H1 (cell line): ENCODE data around the gene KRTAP12-2. TPM values are rescaled to one million over a fixed set of nuclear protein-coding genes. Genes with fewer than 3 reads are reported as not detected.

ENCODE experiments used
- CTCF ChIA-PET: fragments of 300-600 bp; sonication (Branson Sonifier 250); formaldehyde crosslinking; loops from one replicate; lab custom pipeline; 2021; ENCODE audit not compliant: partially characterized antibody; lab: Charles Lee
- POLR2A ChIA-PET: fragments of 300-600 bp; sonication (Branson Sonifier 250); formaldehyde crosslinking; loops from one replicate; lab custom pipeline; 2021; ENCODE audit warnings: inconsistent platforms; ENCODE audit not compliant: partially characterized antibody; lab: Charles Lee
- DNase-seq, 2 experiments: peaks; one replicate each; pipeline versions ENCODE4 v3.0.0 to v3.0.0-alpha.2; 2010 to 2022; ENCODE audit warnings: low spot score in 2 of 2, low read depth in 1 of 2, mixed read lengths in 1 of 2
- FAIRE-seq: peaks from 2 replicates; lab custom pipeline; 2011; peaks lifted over from hg19 to GRCh38; lab: Jason Lieb, UNC
- H2AFZ ChIP-seq: 2 replicates; pipeline ENCODE4 v1.8.1; 2012; ENCODE audit warnings: low read length, inconsistent platforms
- H2AK5ac ChIP-seq: 2 replicates; pipeline ENCODE4 v1.6.1; 2013; ENCODE audit warnings: low read depth, low read length
- H2BK120ac ChIP-seq: replicated peaks from 2 replicates; pipeline ENCODE3; 2013; ENCODE audit warnings: low read depth, low read length, inconsistent platforms
- H2BK12ac ChIP-seq: 2 replicates; pipeline ENCODE4 v1.6.1; 2013; ENCODE audit warnings: low read depth, low read length
- H2BK15ac ChIP-seq: 2 replicates; pipeline ENCODE4 v1.6.1; 2013; ENCODE audit warnings: low read length
- H2BK20ac ChIP-seq: 2 replicates; pipeline ENCODE4 v1.6.1; 2013; ENCODE audit warnings: low read length
- H2BK5ac ChIP-seq: 2 replicates; pipeline ENCODE4 v1.6.1; 2013; ENCODE audit warnings: low read depth, low read length
- H3K14ac ChIP-seq: 2 replicates; pipeline ENCODE4 v1.6.1; 2013; ENCODE audit warnings: inconsistent platforms; ENCODE audit not compliant: insufficient read length
- H3K18ac ChIP-seq: 2 replicates; pipeline ENCODE4 v1.6.1; 2013; ENCODE audit warnings: low read length; ENCODE audit errors: extremely low read depth
- H3K23ac ChIP-seq: 2 replicates; pipeline ENCODE4 v1.6.1; 2013; ENCODE audit warnings: inconsistent platforms; ENCODE audit not compliant: insufficient read length
- H3K23me2 ChIP-seq: 2 replicates; pipeline ENCODE4 v1.6.1; 2013; ENCODE audit warnings: low read depth, low read length
- H3K27ac ChIP-seq: 2 replicates; pipeline ENCODE4 v1.6.1; 2011; ENCODE audit warnings: low read depth, low read length, inconsistent platforms
- H3K27me3 ChIP-seq, 4 experiments: replicated peaks in 1 of 4; 1 replicate in 1 of 4; 2 replicates in 3 of 4; pipeline versions ENCODE4 v1.6.1 to v1.8.1; 2011 to 2013; ENCODE audit warnings: low read length in 3 of 4, mild to moderate bottlenecking in 3 of 4, inconsistent platforms in 2 of 4, mixed read lengths in 2 of 4, moderate library complexity in 1 of 4; ENCODE audit not compliant: control insufficient read depth in 3 of 4, insufficient read depth in 3 of 4; ENCODE audit errors: extremely low read depth in 1 of 4
- H3K36me3 ChIP-seq, 4 experiments: 2 replicates each; pipeline versions ENCODE4 v1.6.1 to v1.8.1; 2011 to 2013; ENCODE audit warnings: mild to moderate bottlenecking in 4 of 4, low read length in 3 of 4, moderate library complexity in 2 of 4, control low read depth in 1 of 4, inconsistent platforms in 1 of 4; ENCODE audit not compliant: insufficient read depth in 4 of 4, control insufficient read depth in 2 of 4
- H3K4ac ChIP-seq: replicated peaks from 2 replicates; pipeline ENCODE3; 2013; ENCODE audit warnings: low read length, low read depth, mixed read lengths, inconsistent platforms; ENCODE audit not compliant: insufficient read length
- H3K4me1 ChIP-seq, 4 experiments: replicated peaks in 1 of 4; 1 replicate in 1 of 4; 2 replicates in 3 of 4; pipeline versions ENCODE4 v1.6.1 to v1.8.1; 2011 to 2013; ENCODE audit warnings: low read length in 3 of 4, inconsistent platforms in 2 of 4, mixed read lengths in 1 of 4; ENCODE audit not compliant: insufficient read depth in 4 of 4, control insufficient read depth in 3 of 4
- H3K4me2 ChIP-seq, 2 experiments: 2 replicates each; pipeline versions ENCODE4 v1.6.1 to v1.8.1; 2011 to 2013; ENCODE audit warnings: low read depth in 2 of 2, low read length in 2 of 2, control low read depth in 1 of 2, inconsistent platforms in 1 of 2, mild to moderate bottlenecking in 1 of 2; ENCODE audit not compliant: insufficient read depth in 1 of 2
- H3K4me3 ChIP-seq, 4 experiments: fragments of 200-600, 300-600 bp in 1 of 4; sonication (generic), shearing (Covaris generic), sonication (Bioruptor Twin) in 1 of 4; 2 replicates each; pipeline versions ENCODE4 v1.5.1 to v1.8.1; 2011 to 2016; ENCODE audit warnings: low read length in 4 of 4, low read depth in 3 of 4, control low read depth in 2 of 4, inconsistent platforms in 2 of 4, mild to moderate bottlenecking in 2 of 4, mixed read lengths in 1 of 4, moderate library complexity in 1 of 4; ENCODE audit not compliant: insufficient read depth in 2 of 4; ENCODE audit errors: extremely low read depth in 1 of 4
- H3K56ac ChIP-seq: replicated peaks from 2 replicates; pipeline ENCODE3; 2013; ENCODE audit warnings: low read depth, mild to moderate bottlenecking, mixed read lengths, low read length, inconsistent platforms; ENCODE audit not compliant: insufficient read length
- H3K79me1 ChIP-seq: 2 replicates; pipeline ENCODE4 v1.6.1; 2013; ENCODE audit warnings: low read depth, low read length, control low read depth
- H3K79me2 ChIP-seq, 2 experiments: 2 replicates each; pipeline versions ENCODE4 v1.6.1 to v1.8.1; 2012 to 2013; ENCODE audit warnings: low read length in 2 of 2, mild to moderate bottlenecking in 2 of 2, inconsistent platforms in 1 of 2; ENCODE audit not compliant: insufficient read depth in 2 of 2, control insufficient read depth in 1 of 2
- H3K9ac ChIP-seq, 4 experiments: replicated peaks in 1 of 4; 1 replicate in 1 of 4; 2 replicates in 3 of 4; pipeline versions ENCODE4 v1.6.1 to v1.8.1; 2011 to 2013; ENCODE audit warnings: low read depth in 3 of 4, low read length in 3 of 4, control low read depth in 2 of 4, mild to moderate bottlenecking in 2 of 4, moderate library complexity in 2 of 4, inconsistent platforms in 1 of 4; ENCODE audit errors: extremely low read depth in 1 of 4
- H3K9me3 ChIP-seq, 2 experiments: 2 replicates each; pipeline versions ENCODE4 v1.6.1 to v1.8.1; 2012 to 2013; ENCODE audit warnings: mild to moderate bottlenecking in 2 of 2, moderate library complexity in 2 of 2, control low read depth in 1 of 2, inconsistent platforms in 1 of 2, low read depth in 1 of 2, low read length in 1 of 2, mixed read lengths in 1 of 2; ENCODE audit not compliant: insufficient read depth in 2 of 2
- H4K20me1 ChIP-seq, 2 experiments: replicated peaks in 1 of 2; 2 replicates each; pipeline versions ENCODE3 to v1.8.1; 2011 to 2013; ENCODE audit warnings: inconsistent platforms in 2 of 2, low read length in 2 of 2, mild to moderate bottlenecking in 1 of 2; ENCODE audit not compliant: insufficient read depth in 2 of 2, control insufficient read depth in 1 of 2
- H4K5ac ChIP-seq: 2 replicates; pipeline ENCODE4 v1.6.1; 2013; ENCODE audit warnings: low read length, low read depth, mixed read lengths, inconsistent platforms; ENCODE audit not compliant: insufficient read length
- H4K8ac ChIP-seq: 2 replicates; pipeline ENCODE4 v1.8.0; 2013; ENCODE audit warnings: mild to moderate bottlenecking, moderate library complexity, low read length, inconsistent platforms; ENCODE audit not compliant: insufficient read depth; ENCODE audit errors: extremely low read depth
- H4K91ac ChIP-seq: replicated peaks from 2 replicates; pipeline ENCODE3; 2013; ENCODE audit warnings: low read length, mixed read lengths, inconsistent platforms; ENCODE audit not compliant: insufficient read length
- ATF2 ChIP-seq: IDR thresholded peaks from 2 replicates; pipeline ENCODE4 v1.6.1; 2012; ENCODE audit warnings: low read length, inconsistent platforms
- CHD1 ChIP-seq: IDR thresholded peaks from 2 replicates; pipeline ENCODE4 v1.6.1; 2012; ENCODE audit warnings: low read depth, low read length, improper control_type of control experiment
- CTBP2 ChIP-seq: IDR thresholded peaks from 2 replicates; pipeline ENCODE4 v1.7.0; 2011; ENCODE audit warnings: borderline replicate concordance, mild to moderate bottlenecking, moderate library complexity, mixed read lengths, low read length; ENCODE audit not compliant: insufficient read depth, insufficient read length
- CTCF ChIP-seq, 3 experiments: IDR thresholded peaks; 1 replicate in 2 of 3; 2 replicates in 1 of 3; pipeline versions ENCODE4 v1.5.1 to v1.6.1; 2011; ENCODE audit warnings: low read length in 3 of 3, mild to moderate bottlenecking in 3 of 3, inconsistent platforms in 2 of 3, low read depth in 1 of 3, moderate library complexity in 1 of 3; ENCODE audit not compliant: insufficient read depth in 1 of 3; ENCODE audit errors: control extremely low read depth in 1 of 3
- EZH2 ChIP-seq: fragments of 200-600 bp; sonication (generic); IDR thresholded peaks from 2 replicates; pipeline ENCODE4 v1.7.1; 2012; ENCODE audit warnings: low read depth, mild to moderate bottlenecking, moderate library complexity, low read length, inconsistent platforms; ENCODE audit not compliant: severe bottlenecking
- PHF8 ChIP-seq: fragments of 200-600 bp; sonication (generic); conservative IDR thresholded peaks from 2 replicates; pipeline ENCODE4 v1.7.1; 2012; ENCODE audit warnings: low read depth, mild to moderate bottlenecking, inconsistent platforms, low read length, moderate library complexity
- SAP30 ChIP-seq: fragments of 300-600 bp; sonication (generic); IDR thresholded peaks from 2 replicates; pipeline ENCODE4 v1.7.1; 2012; ENCODE audit warnings: low read length, moderate library complexity, mild to moderate bottlenecking, inconsistent platforms; ENCODE audit not compliant: insufficient read depth, insufficient replicate concordance
- SRF ChIP-seq: IDR thresholded peaks from 2 replicates; pipeline ENCODE4 v1.6.1; 2011; ENCODE audit warnings: mild to moderate bottlenecking, low read depth, low read length, moderate library complexity
- TAF7 ChIP-seq: optimal IDR thresholded peaks from 2 replicates; pipeline ENCODE3; 2011; ENCODE audit warnings: low read depth, mild to moderate bottlenecking, inconsistent platforms, low read length, moderate library complexity, borderline replicate concordance
- WGBS, 2 experiments: shearing (Covaris generic) in 1 of 2; methylation state at CpG; one replicate each; pipeline versions ENCODE4 v1.1.6 to v1.1.7; 2013 to 2015; ENCODE audit warnings: low lambda C conversion rate in 2 of 2, mixed read lengths in 2 of 2, inconsistent platforms in 1 of 2, low coverage in 1 of 2, missing lambda C conversion rate in 1 of 2; ENCODE audit not compliant: insufficient replicate concordance in 2 of 2, insufficient coverage in 1 of 2, insufficient read length in 1 of 2; ENCODE audit errors: extremely low coverage in 1 of 2, missing lambda C conversion rate in 1 of 2; 5-methylcytosine and 5-hydroxymethylcytosine counted together
- polyA plus RNA-seq, 7 experiments: library from polyadenylated mRNA; depleted of rRNA in 3 of 7; stranded (reverse) in 5 of 7; unstranded in 2 of 7; fragments of >200 nt in 5 of 7; fragments of 200-250 nt in 2 of 7; gene quantifications; 1 replicate in 5 of 7; 2 replicates in 1 of 7; 4 replicates in 1 of 7; pipeline versions ENCODE4 v1.2.1 to v1.2.3, GENCODE V29; 2011 to 2013; ENCODE audit warnings: missing spikeins in 2 of 7, mixed read lengths in 2 of 7
- total RNA-seq: library from RNA; stranded (reverse); fragmentation: NEBNext Ultra II Directional; extraction: Animal tissue kit (Norgen Biotek cat#: 25700); gene quantifications from 2 replicates; pipeline ENCODE4 v1.2.1, GENCODE V29; 2021

Gene KRTAP12-2
- total and polyA plus RNA-seq, 2 of the 8 experiments (the other 6 are each of a cell fraction or from before 2014, with no cell fraction given): 0.50 TPM; not detected in 1

- no peaks in the 10 kb centered on the region; a peak in 2 of 7 replicates for H3K4me1 ChIP-seq
- no peak overlapping the region for H2BK5ac ChIP-seq
- no peak overlapping the region for H3K9ac ChIP-seq
- H2BK120ac ChIP-seq: no peak overlapping the region
- H3K36me3 ChIP-seq: no peaks in the 10 kb centered on the region
- CTCF ChIA-PET: interaction anchor here (0.6 to 0.9 kb wide), 2 partner anchors 16 to 382 kb away, joined by 3 read pairs; no protein-coding TSS in a partner anchor
- no peak overlapping the region for H2BK12ac ChIP-seq
- H4K91ac ChIP-seq: no peak overlapping the region
- no peaks in the 10 kb centered on the region for H3K27me3 ChIP-seq
- no peak overlapping the region for H2BK20ac ChIP-seq
- H3K18ac ChIP-seq: no peak overlapping the region
- no peaks in the 10 kb centered on the region for H3K79me1 ChIP-seq
- H3K9me3 ChIP-seq: peaks cover 0 to 4% of the 10 kb centered on the region in 2 experiments; a peak in 1 of 4 replicates
- no peaks in the 10 kb centered on the region for H3K23me2 ChIP-seq
- H3K14ac ChIP-seq: no peak overlapping the region
- no peak overlapping the region for H3K4me3 ChIP-seq
- H3K79me2 ChIP-seq: no peaks in the 10 kb centered on the region
- H2AK5ac ChIP-seq: no peak overlapping the region
- H2BK15ac ChIP-seq: no peak overlapping the region
- FAIRE-seq (no peak), DNase-seq (no peak)
- H3K23ac ChIP-seq: no peak overlapping the region
- no peak overlapping the region for H3K56ac ChIP-seq
- WGBS, 2 experiments: 83% methylated on average over 1 of the region's 1 CpG; no CpG with 5 or more reads in 1 of the 2 experiments
- peaks cover 0 to 3% of the 10 kb centered on the region in 2 experiments for H4K20me1 ChIP-seq
- H3K27ac ChIP-seq: no peak overlapping the region
- no peak overlapping the region for H3K4ac ChIP-seq
- H2AFZ ChIP-seq: no peak overlapping the region
- POLR2A ChIA-PET: no interaction called here
- no peak overlapping the region for H4K8ac ChIP-seq
- no peak overlapping the region for H4K5ac ChIP-seq
- no peak overlapping the region for H3K4me2 ChIP-seq
- no peak for TF ChIP-seq EZH2
- TF ChIP-seq TAF7: no peak
- no peak for TF ChIP-seq CTBP2
- TF ChIP-seq CHD1: no peak
- no peak for TF ChIP-seq ATF2
- TF ChIP-seq PHF8: no peak
- TF ChIP-seq SAP30: no peak
- no peak for TF ChIP-seq CTCF (IDR thresholded peaks at IDR 0.05; ENCODE audit: control extremely low read depth in 1 of 3, insufficient read depth in 1 of 3, low read depth in 1 of 3, low read length in 3 of 3)
- TF ChIP-seq SRF: no peak
Measured at GRCh38 chr21:44632067-44632466, 34.7 kb downstream of the KRTAP12-2 start.
